ENCODE results near the gene TENM3.

Gene TENM3

DNA sequence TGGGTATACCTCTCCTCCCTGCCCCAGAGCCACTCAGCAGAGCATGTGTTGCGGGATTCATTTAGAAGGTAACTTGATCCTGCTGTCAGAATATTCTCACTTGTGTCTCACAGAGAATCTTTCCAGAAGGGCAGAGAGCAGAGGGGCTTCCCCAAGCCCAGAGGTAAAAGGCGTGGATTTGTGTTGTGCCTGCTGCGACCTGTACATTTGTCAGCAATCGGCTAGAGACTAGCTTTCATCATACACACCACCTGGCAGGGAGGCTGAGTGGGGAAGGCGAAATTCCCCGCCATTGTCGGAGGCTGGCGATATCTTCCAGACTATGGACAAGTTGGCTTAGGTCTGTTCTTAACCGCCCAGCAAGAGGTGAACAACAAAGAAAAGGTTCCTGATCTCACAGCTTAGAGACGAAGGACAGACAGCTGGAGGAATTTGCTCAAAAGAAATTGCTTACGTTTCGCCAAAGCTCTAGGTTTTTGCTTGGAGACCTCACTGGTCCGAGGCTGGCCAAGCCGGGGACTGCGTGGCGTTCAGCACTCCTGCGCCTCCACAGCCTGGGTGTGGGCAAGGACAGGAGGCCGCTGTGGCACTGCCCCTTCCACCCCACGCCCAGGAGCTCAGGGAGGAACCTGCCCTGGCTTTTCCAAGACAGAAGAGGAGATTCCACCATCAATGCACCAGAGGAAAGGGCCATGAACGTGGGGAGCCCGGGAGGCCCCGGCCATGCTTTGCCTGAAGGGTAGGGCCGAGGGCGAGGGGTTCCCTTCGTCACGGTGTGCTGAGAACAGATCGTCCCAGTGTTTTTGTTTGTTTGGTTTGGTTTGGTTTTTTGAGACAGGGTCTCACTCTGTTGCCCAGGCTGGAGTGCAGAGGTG is 604.6 kb downstream of the TENM3 start:
- no peak for DNase-seq (ENCODE audit: low spot score)

- DNase-seq (ENCODE audit: low spot score) = no peak
Measured at GRCh38 chr4:182848685-182849084, 605.5 kb downstream of the TENM3 start.
